Mesenchymal stem cell (in vitro differentiated cells and primary cell): ENCODE measurements around the gene KIF22.
A peak's percentile ranks its signal among the peaks of the same experiment; 100 is the strongest.

Experiments used
- DNase-seq: peaks from one replicate; pipeline ENCODE4 v3.0.0-alpha.2; 2013
- H2AFZ ChIP-seq: one replicate; pipeline ENCODE4 v1.6.1; 2013; ENCODE audit warnings: low read depth, mild to moderate bottlenecking, control low read depth, inconsistent platforms, low read length, moderate library complexity
- H2AK5ac ChIP-seq: 2 replicates; pipeline ENCODE4 v1.6.1; 2013; ENCODE audit warnings: low read length, moderate library complexity, mild to moderate bottlenecking, inconsistent platforms; ENCODE audit not compliant: severe bottlenecking
- H2BK120ac ChIP-seq: one replicate; pipeline ENCODE4 v1.6.1; 2013; ENCODE audit warnings: low read depth, mild to moderate bottlenecking, inconsistent platforms, low read length, moderate library complexity
- H2BK12ac ChIP-seq, 2 experiments: one replicate each; pipeline ENCODE4 v1.6.1; 2013; ENCODE audit warnings: inconsistent platforms in 2 of 2, low read length in 2 of 2, mild to moderate bottlenecking in 2 of 2, moderate library complexity in 2 of 2, control low read depth in 1 of 2
- H2BK15ac ChIP-seq: one replicate; pipeline ENCODE4 v1.6.1; 2013; ENCODE audit warnings: mild to moderate bottlenecking, low read depth, inconsistent platforms; ENCODE audit not compliant: poor library complexity, severe bottlenecking
- H2BK5ac ChIP-seq: 2 replicates; pipeline ENCODE4 v1.6.1; 2013; ENCODE audit warnings: low read depth, mild to moderate bottlenecking, low read length, control low read depth, inconsistent platforms; ENCODE audit not compliant: poor library complexity, severe bottlenecking
- H3K14ac ChIP-seq, 2 experiments: one replicate each; pipeline ENCODE4 v1.6.1; 2013; ENCODE audit warnings: inconsistent platforms in 2 of 2, low read length in 2 of 2, control low read depth in 1 of 2, mild to moderate bottlenecking in 1 of 2, moderate library complexity in 1 of 2
- H3K18ac ChIP-seq, 2 experiments: one replicate each; pipeline ENCODE4 v1.6.1; 2013; ENCODE audit warnings: inconsistent platforms in 2 of 2, low read length in 2 of 2, control low read depth in 1 of 2, low read depth in 1 of 2, mild to moderate bottlenecking in 1 of 2
- H3K23ac ChIP-seq, 2 experiments: one replicate each; pipeline ENCODE4 v1.6.1; 2013; ENCODE audit warnings: inconsistent platforms in 2 of 2, low read length in 2 of 2, mild to moderate bottlenecking in 2 of 2, moderate library complexity in 2 of 2, control low read depth in 1 of 2
- H3K27ac ChIP-seq: 2 replicates; pipeline ENCODE4 v1.5.1; 2013; ENCODE audit warnings: mild to moderate bottlenecking, moderate library complexity, low read length, control low read depth, inconsistent platforms; ENCODE audit not compliant: poor library complexity, severe bottlenecking
- H3K27me3 ChIP-seq, 2 experiments: 2 replicates each; pipeline versions ENCODE4 v1.6.1 to v1.7.0; 2013; ENCODE audit warnings: low read length in 2 of 2, mild to moderate bottlenecking in 2 of 2, moderate library complexity in 2 of 2, control low read depth in 1 of 2, inconsistent platforms in 1 of 2; ENCODE audit not compliant: control insufficient read depth in 1 of 2, insufficient read depth in 1 of 2
- H3K36me3 ChIP-seq, 2 experiments: 2 replicates each; pipeline versions ENCODE4 v1.6.1 to v1.7.0; 2013; ENCODE audit warnings: low read length in 2 of 2, control low read depth in 1 of 2, inconsistent platforms in 1 of 2, low read depth in 1 of 2, mild to moderate bottlenecking in 1 of 2; ENCODE audit not compliant: insufficient read depth in 2 of 2, control insufficient read depth in 1 of 2
- H3K4ac ChIP-seq, 2 experiments: one replicate each; pipeline ENCODE4 v1.6.1; 2013; ENCODE audit warnings: inconsistent platforms in 2 of 2, low read length in 2 of 2, mild to moderate bottlenecking in 2 of 2, moderate library complexity in 2 of 2, control low read depth in 1 of 2, low read depth in 1 of 2
- H3K4me1 ChIP-seq: 2 replicates; pipeline ENCODE4 v1.6.1; 2013; ENCODE audit warnings: low read depth, low read length, control low read depth; ENCODE audit not compliant: control insufficient read depth, insufficient read depth
- H3K4me2 ChIP-seq: 2 replicates; pipeline ENCODE4 v1.6.1; 2013; ENCODE audit warnings: low read length, mild to moderate bottlenecking, inconsistent platforms; ENCODE audit not compliant: poor library complexity, severe bottlenecking
- H3K4me3 ChIP-seq, 2 experiments: 2 replicates each; pipeline versions ENCODE4 v1.5.1 to v1.7.0; 2013; ENCODE audit warnings: low read length in 2 of 2, mild to moderate bottlenecking in 2 of 2, control low read depth in 1 of 2, low read depth in 1 of 2; ENCODE audit not compliant: insufficient read depth in 1 of 2
- H3K79me1 ChIP-seq: replicated peaks from 2 replicates; pipeline ENCODE4 v1.6.1; 2013; ENCODE audit warnings: mild to moderate bottlenecking, control low read depth, low read length, inconsistent platforms; ENCODE audit not compliant: poor library complexity, severe bottlenecking
- H3K9ac ChIP-seq: 2 replicates; pipeline ENCODE4 v1.7.0; 2013; ENCODE audit warnings: mild to moderate bottlenecking, low read length, moderate library complexity
- H3K9me3 ChIP-seq: 2 replicates; pipeline ENCODE4 v1.7.0; 2013; ENCODE audit warnings: mild to moderate bottlenecking, low read length; ENCODE audit not compliant: control insufficient read depth
- H4K8ac ChIP-seq: one replicate; pipeline ENCODE4 v1.6.1; 2013; ENCODE audit warnings: inconsistent platforms, mild to moderate bottlenecking, low read length, moderate library complexity
- H4K91ac ChIP-seq: one replicate; pipeline ENCODE4 v1.6.1; 2013; ENCODE audit warnings: mild to moderate bottlenecking, low read length, inconsistent platforms
- WGBS: methylation state at CpG from one replicate; pipeline ENCODE4 v1.1.7; 2013; ENCODE audit warnings: mixed read lengths; 5-methylcytosine and 5-hydroxymethylcytosine counted together

The KIF22 gene

DNA sequence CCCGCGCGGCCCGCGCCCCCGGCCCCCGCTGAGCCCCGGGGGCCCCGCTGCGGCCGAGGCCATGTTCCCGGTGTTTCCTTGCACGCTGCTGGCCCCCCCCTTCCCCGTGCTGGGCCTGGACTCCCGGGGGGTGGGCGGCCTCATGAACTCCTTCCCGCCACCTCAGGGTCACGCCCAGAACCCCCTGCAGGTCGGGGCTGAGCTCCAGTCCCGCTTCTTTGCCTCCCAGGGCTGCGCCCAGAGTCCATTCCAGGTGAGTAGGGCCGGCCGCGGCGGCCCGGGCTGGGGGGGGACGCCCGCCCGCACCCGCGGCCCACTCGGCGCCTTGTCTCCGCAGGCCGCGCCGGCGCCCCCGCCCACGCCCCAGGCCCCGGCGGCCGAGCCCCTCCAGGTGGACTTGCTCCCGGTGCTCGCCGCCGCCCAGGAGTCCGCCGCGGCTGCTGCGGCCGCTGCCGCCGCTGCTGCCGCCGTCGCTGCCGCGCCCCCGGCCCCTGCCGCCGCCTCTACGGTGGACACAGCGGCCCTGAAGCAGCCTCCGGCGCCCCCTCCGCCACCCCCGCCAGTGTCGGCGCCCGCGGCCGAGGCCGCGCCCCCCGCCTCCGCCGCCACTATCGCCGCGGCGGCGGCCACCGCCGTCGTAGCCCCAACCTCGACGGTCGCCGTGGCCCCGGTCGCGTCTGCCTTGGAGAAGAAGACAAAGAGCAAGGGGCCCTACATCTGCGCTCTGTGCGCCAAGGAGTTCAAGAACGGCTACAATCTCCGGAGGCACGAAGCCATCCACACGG, 16.3 kb downstream of the KIF22 start:
- Histone ChIP-seq H2BK5ac (no peak overlapping the region), H3K36me3 (peaks cover 29 to 36% of the 10 kb centered on the region in 2 experiments), H3K4me2 (peak overlapping the region; percentile 70), H2AK5ac (peak overlapping the region; percentile 28), H3K18ac (peak overlapping the region; percentile 93 to 99), H3K9me3 (no peaks in the 10 kb centered on the region), H3K79me1 (peaks cover 7% of the 10 kb centered on the region), H3K27me3 (no peaks in the 10 kb centered on the region), H2BK120ac (peak overlapping the region; percentile 90), H2AFZ (no peak overlapping the region), H3K4me1 (peaks cover 50% of the 10 kb centered on the region), H2BK15ac (peak overlapping the region; percentile 88), H4K8ac (peak overlapping the region; percentile 67), H3K27ac (peak overlapping the region; percentile 86), H2BK12ac (peak overlapping the region; percentile 52 to 79), H4K91ac (peak overlapping the region; percentile 92), H3K4ac (peak overlapping the region; percentile 80 to 97), H3K4me3 (peak overlapping the region; percentile 66 to 81), H3K14ac (peak overlapping the region in 1 of 2 experiments; percentile 90), H3K23ac (peak overlapping the region in 1 of 2 experiments; percentile 99), H3K9ac (peak overlapping the region; percentile 91)
- under 1% methylated on average over 53 of the region's 99 CpGs for WGBS
- DNase-seq, result peak; percentile 31

DNA sequence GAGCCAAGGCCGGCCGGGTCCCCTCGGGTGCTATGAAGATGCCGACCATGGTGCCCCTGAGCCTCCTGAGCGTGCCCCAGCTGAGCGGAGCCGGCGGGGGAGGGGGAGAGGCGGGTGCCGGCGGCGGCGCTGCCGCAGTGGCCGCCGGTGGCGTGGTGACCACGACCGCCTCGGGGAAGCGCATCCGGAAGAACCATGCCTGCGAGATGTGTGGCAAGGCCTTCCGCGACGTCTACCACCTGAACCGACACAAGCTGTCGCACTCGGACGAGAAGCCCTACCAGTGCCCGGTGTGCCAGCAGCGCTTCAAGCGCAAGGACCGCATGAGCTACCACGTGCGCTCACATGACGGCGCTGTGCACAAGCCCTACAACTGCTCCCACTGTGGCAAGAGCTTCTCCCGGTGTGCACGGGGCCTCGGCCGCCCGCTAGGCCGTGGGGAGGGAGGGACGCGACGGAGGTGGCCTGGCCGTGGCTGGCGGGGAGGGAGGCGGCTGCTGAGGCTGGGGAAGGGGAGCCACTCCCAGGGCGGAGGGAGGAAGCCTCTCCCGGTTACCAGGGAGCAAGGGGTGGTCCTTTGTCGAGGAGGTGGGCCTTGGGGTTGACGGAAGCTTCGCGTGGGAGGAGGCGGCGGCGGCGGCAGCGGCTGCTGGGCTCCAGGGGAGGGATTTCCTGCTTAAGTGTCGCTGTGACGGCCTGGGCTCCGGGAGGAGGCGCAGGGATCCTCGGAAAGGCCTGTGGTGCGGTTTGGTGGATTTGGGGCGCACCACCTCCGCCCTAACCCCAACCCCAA, 17.1 kb downstream of the KIF22 start:
- Histone ChIP-seq H3K79me1 (peaks cover 6% of the 10 kb centered on the region), H2BK5ac (no peak overlapping the region), H3K9ac (peak overlapping the region; percentile 91), H4K8ac (peak overlapping the region; percentile 67), H3K4me3 (peak overlapping the region; percentile 66 to 81), H3K23ac (peak overlapping the region in 1 of 2 experiments; percentile 99), H2BK12ac (peak overlapping the region; percentile 52 to 79), H2AK5ac (no peak overlapping the region), H3K4me1 (peaks cover 58% of the 10 kb centered on the region), H3K4me2 (peak overlapping the region; percentile 70), H3K18ac (peak overlapping the region; percentile 93 to 99), H2BK120ac (peak overlapping the region; percentile 90), H3K36me3 (peaks cover 23 to 34% of the 10 kb centered on the region in 2 experiments), H3K4ac (peak overlapping the region; percentile 80 to 97), H3K9me3 (no peaks in the 10 kb centered on the region), H2BK15ac (peak overlapping the region; percentile 54), H2AFZ (peak overlapping the region; percentile 3), H4K91ac (peak overlapping the region; percentile 92), H3K14ac (peak overlapping the region in 1 of 2 experiments; percentile 89), H3K27ac (peak overlapping the region; percentile 86), H3K27me3 (no peaks in the 10 kb centered on the region)
- DNase-seq, result peak; percentile 96
- 1% methylated on average over 62 of the region's 69 CpGs for WGBS

DNA sequence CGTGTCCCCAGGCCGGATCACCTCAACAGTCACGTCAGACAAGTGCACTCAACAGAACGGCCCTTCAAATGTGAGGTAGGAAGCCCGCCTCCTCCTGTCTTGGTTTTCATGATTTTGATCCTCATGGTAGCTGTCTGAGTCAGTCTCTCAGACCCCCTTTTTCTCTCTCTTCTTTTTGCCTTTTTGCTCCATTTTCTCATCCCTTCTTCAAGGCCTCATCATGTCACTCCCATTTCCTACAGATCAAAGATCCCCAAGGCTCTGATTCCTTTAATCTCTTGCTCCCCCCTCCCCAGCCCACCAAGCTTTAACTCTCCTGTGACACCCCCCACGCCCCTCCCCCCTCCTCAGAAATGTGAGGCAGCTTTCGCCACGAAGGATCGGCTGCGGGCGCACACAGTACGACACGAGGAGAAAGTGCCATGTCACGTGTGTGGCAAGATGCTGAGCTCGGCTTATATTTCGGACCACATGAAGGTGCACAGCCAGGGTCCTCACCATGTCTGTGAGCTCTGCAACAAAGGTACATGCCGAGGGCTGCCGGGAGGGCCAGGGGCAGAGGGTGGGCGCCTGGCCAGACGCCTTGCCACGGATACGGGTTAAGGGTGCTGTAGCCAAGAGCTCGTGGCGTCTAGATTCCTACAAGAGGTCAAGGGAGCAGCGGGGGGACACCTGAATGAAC, 17.8 kb downstream of the KIF22 start:
- Histone ChIP-seq H3K4me2 (peak overlapping the region; percentile 70), H3K27ac (peak overlapping the region; percentile 51), H3K27me3 (no peaks in the 10 kb centered on the region), H3K36me3 (peaks cover 16 to 33% of the 10 kb centered on the region in 2 experiments), H2BK12ac (peak overlapping the region in 1 of 2 experiments; percentile 24), H3K4me3 (peak overlapping the region; percentile 66 to 81), H3K23ac (no peak overlapping the region), H4K8ac (peak overlapping the region; percentile 70), H2BK15ac (no peak overlapping the region), H4K91ac (no peak overlapping the region), H3K9ac (peak overlapping the region; percentile 91), H2BK120ac (no peak overlapping the region), H3K14ac (peak overlapping the region in 1 of 2 experiments; percentile 88), H3K18ac (peak overlapping the region; percentile 1 to 68), H2BK5ac (no peak overlapping the region), H3K9me3 (no peaks in the 10 kb centered on the region), H3K79me1 (peaks cover 8% of the 10 kb centered on the region), H2AFZ (no peak overlapping the region), H3K4ac (peak overlapping the region in 1 of 2 experiments; percentile 57), H2AK5ac (no peak overlapping the region), H3K4me1 (peaks cover 65% of the 10 kb centered on the region)
- DNase-seq, result no peak
- WGBS, result 52% methylated on average over 25 of the region's 25 CpGs
